ENCODE results near the gene TRDN.
"Not testable (repeated sequence)": the region's sequence is repeated elsewhere in the genome, so short reads cannot be mapped to it uniquely, and the experiment has no call there.

Gene TRDN

GRCh38 chr6:123632641-123633040 lies 4.1 kb downstream of the TRDN start:
- no peak for DNase-seq

DNA sequence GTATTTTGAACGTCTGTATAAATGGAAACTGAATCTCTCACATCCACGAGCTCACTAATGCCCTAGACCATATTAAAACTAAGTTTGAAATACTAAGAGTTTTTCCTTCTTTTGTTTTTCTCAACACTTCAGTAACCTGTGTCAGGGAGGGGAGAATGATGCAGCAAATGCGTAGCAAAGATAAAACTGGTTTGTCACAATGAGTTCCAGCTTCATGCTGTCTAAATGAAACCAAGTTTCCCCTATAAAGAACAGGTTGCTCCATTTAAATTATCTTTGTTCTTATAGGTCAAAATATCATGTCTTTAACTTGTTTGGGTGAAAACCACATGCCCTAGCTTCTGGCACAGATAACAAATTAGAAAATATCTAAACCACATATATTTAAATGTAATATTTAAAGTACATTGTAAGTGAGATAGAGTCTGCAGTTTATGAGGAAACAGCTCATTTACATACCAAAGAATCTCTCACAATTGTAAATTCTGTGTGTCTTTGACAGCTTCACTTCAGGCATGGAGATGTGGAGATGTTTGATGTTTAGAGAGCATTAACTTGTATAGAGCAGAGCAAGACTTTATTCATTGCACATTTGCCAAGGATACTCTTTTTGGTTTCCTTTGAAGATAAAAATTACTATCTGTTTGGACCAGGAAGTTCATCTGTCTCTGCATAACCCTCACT lies 7.3 kb downstream of the TRDN start:
- no peak for DNase-seq

- DNase-seq, result no peak
Measured at GRCh38 chr6:123625696-123626095, 11.1 kb downstream of the TRDN start.

- no peak for DNase-seq
Measured at GRCh38 chr6:123622780-123623179, 14.0 kb downstream of the TRDN start.

GRCh38 chr6:123619156-123619555 lies 17.6 kb downstream of the TRDN start:
- DNase-seq, result no peak

- DNase-seq, result no peak
Measured at GRCh38 chr6:123616942-123617341, 19.8 kb downstream of the TRDN start.

DNA sequence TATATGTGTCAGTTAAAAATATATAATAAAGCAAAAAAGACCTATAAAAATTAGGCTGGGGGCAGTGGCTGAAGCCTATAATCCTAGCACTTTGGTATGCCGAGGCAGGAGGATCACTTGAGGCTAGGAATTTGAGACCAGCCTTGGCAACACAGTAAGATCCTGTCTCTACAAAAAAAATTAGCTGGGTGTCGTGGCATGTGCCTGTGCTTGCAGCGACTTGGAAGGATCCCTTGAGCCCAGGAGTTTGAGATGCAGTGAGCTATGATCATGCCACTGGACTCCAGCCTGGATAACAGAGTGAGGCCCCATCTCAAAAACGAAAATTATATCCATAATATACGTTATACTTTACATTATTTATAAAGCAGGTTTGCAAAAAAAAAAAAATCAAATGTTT lies 20.7 kb downstream of the TRDN start:
- DNase-seq, result no peak

- DNase-seq, result no peak
Measured at GRCh38 chr6:123610779-123611178, 26.0 kb downstream of the TRDN start.

DNA sequence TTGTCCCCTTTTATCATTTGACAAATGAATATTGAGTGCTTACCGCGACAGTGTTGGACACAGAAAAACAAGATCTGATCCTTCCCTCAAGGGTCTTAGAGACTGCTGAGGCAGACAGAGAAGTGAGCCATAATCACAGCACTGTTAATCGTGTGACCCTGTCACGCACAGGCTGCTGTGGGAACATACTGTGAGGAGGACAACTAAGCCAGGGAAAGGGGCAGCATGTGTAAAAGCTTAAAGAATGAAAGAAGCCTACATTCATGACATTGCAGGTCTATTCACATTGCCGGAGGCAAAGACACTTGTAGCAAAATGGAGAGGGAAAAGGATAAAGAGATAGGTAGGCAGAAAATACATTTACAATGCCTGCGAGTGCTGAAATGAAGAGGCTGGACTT lies 32.7 kb downstream of the TRDN start:
- DNase-seq, result no peak

DNA sequence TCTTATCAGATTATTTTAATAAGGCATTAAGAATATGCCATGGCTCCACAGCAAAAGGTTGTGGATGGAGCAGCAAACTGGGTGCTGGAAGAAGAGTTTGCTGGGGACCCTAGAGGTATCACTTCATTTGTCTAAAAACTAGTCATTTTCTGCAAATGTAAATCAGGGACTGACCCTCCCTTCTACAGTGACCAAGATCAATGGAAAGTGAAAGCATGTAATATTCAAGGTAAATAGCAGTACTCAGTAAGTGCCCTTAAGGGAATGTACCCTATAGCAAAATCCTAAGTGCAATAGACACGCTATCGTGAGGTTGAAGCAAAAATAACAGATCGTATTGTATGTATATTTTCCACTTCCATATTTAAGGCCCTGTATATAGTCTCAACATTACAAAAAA lies 38.7 kb downstream of the TRDN start:
- no peak for DNase-seq

DNA sequence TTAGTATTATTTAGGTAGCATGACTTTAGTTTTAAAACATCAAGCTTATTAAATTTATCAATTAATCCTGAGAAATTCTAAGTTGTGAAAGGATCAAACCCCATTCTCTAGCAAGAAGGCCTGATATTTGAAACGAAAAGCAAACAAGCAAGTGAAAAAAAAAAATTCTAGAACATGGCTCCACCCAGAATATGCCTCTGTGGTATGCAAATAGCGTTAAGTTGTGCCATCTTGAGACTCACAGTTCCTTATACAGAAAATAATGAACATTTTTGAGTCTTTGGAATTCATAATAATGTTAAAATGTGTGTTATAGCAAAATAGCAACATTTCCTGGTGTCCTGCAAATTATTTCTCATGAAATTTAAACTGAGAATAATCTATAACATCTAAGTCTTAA lies 42.0 kb downstream of the TRDN start:
- no peak for DNase-seq

GRCh38 chr6:123592426-123592825 lies 44.3 kb downstream of the TRDN start:
- no peak for DNase-seq

- DNase-seq, result no peak
Measured at GRCh38 chr6:123589973-123590372, 46.8 kb downstream of the TRDN start.

DNA sequence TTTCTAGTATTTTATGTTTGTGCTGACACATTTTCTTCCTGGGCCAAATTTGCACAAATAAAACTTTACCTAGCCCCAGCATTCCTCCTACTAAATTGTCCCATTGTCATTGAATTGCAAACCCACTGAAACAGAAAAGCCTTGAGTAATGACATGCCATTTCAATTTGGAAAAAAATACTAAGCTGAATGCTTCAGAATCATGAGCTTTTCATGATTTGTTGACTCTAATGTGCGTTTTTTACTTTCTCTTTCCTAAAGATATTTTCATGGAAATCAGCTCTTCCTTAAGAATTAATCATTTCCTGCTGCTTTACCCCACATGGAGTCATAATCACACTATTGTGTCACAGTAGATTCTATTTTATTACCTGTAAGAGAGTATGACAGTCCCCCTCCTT lies 47.4 kb downstream of the TRDN start:
- no peak for DNase-seq

- DNase-seq, result no peak
Measured at GRCh38 chr6:123588546-123588895, 48.2 kb downstream of the TRDN start.

DNA sequence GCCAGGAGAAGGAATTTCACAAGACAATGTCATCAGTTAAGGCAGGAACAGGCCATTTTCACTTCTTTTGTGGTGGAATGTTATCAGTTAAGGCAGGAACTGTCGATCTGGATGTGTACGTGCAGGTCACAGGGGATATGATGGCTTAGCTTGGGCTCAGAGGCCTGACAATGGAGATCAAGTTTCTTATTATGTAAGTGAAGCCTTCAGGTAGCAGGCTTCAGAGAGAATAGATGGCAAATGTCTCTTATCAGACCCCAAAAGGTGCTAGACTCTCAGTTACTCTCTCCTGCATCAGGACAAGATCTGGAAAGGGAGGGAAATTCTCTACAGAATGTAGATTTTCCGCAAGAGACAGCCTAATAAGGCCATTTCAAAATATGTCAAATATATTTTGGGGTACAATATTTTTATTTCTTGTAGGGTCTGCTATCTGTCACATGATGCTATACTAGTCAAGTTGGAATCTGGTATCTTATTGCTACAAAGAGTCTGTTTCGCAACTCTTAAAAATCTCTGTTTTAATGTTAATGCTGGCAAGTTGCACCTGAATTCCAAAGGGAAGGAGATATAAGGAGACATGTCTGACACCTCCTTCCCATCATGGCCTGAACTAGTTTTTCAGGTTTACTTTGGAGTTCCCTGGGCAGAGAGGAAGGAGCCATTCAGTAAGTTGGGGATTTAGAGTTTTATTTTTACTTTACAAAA lies 48.8 kb downstream of the TRDN start:
- no peak for DNase-seq

DNA sequence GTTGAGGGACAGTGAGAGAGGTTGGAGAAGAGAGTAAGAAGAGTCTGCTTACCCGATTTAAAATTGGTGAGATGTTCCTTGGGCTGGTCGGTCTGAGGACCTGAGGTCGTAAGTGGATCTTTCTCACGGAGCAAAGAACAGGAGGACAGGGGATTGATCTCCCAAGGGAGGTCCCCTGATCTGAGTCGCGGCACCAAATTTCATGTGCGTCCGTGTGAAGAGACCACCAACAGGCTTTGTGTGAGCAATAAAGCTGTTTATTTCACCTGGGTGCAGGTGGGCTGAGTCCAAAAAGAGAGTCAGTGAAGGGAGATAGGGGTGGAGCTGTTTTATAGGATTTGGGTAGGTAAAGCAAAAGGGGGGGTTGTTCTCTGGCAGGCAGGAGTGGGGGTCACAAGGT lies 49.3 kb downstream of the TRDN start:
- not testable (repeated sequence) for DNase-seq

DNA sequence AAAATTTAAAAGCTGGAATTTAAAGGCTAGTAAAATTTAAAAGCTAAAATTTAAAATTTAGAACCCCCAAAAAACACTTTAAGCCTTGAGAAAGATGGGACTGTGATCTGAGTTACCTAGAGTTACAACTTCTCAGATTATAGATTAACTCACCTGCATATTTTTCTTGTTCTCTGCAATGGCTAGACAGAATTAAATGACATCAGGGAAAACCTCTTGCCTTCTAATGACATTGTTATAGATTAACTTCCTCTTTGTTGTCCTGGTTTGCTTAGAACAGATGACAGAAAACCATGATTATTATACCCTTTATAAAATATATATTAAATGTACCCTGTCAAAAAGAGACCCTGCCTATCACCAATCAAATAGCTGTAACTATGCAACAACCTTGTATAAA lies 56.4 kb downstream of the TRDN start:
- DNase-seq, result no peak

- DNase-seq, result no peak
Measured at GRCh38 chr6:123575188-123575587, 61.6 kb downstream of the TRDN start.

GRCh38 chr6:123570813-123571684 lies 65.7 kb downstream of the TRDN start:
- no peak for DNase-seq

- no peak for DNase-seq
Measured at GRCh38 chr6:123569575-123569974, 67.2 kb downstream of the TRDN start.

GRCh38 chr6:123565529-123565928 lies 71.2 kb downstream of the TRDN start:
- no peak for DNase-seq

DNA sequence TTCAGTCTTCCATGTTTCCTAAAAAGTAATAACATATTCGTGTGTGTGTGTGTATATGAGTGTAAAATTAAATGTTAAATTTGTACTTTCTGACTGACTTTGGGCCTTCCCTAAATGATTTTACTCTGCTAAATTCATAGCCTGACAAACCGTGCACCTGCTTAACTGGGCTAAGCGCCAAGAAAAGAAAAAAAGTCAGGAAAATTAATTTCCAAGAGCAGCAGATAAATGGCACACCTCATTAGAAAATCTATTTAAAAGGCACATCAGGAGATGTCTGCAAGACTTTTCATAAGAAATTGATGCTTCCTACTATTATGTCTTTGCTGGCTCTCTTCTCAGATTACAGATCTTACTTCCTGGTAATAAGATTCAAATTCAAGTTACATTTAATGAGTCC lies 72.4 kb downstream of the TRDN start:
- DNase-seq, result no peak

DNA sequence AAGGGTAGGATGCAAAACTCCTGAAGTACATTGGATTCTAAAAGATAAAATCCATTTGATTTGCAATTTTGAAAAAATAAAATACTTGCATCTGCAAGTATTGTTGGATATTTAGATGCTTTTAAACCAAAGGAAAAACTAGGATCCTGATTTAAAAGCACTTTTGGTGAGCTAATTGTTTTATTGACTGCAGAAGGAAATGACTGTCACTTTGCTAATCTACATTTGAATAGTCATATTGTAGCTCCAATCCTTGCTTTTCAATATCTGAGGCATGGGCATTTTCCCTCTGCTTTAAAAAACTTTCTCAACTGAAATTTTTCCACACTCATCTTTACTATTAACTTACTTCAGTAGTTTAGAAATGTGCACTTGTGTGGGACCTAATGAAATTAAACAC lies 74.1 kb downstream of the TRDN start:
- DNase-seq, result no peak
